PC-3 (cell line): Measurements from ENCODE around the gene PTPN3.

Experiments
- EZH2 ChIP-seq: fragments of 300-600 bp; sonication (generic); IDR thresholded peaks from one replicate; pipeline ENCODE4 v1.6.1; 2017; ENCODE audit warnings: antibody characterized with exemption, mild to moderate bottlenecking, low read length; ENCODE audit not compliant: unreplicated experiment
- EZH2phosphoT487 ChIP-seq: fragments of 300-600 bp; sonication (generic); IDR thresholded peaks from 2 replicates; pipeline ENCODE4 v1.6.1; 2018; ENCODE audit warnings: mild to moderate bottlenecking, antibody characterized with exemption, low read length, borderline replicate concordance
- TF ChIP-seq, protein P1 (sequence below): fragments of 300-600 bp; sonication (generic); conservative IDR thresholded peaks from 2 replicates; pipeline ENCODE4 v1.5.1; 2017; ENCODE audit warnings: antibody characterized with exemption, low read depth, mild to moderate bottlenecking, low read length

DNA sequence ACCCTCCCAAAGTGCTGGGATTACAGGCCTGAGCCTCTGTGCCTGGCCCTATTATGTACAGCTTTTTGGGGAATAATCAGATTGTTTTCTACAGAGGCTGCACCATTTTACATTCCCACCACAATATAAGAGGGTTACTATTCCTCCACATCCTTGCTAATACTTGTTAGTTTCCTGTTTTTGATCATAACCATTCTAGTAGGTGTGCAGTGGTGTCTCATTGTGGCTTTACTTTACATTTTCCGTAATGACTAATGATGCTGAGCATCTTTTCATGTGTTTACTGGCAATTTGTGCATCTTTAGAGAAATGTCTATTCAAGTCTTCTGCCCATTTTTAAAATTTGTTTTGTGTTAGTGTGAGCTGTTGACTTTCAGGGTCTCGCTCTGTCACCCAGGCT lies 18.3 kb downstream of the PTPN3 start:
- TF ChIP-seq, protein P1, sequence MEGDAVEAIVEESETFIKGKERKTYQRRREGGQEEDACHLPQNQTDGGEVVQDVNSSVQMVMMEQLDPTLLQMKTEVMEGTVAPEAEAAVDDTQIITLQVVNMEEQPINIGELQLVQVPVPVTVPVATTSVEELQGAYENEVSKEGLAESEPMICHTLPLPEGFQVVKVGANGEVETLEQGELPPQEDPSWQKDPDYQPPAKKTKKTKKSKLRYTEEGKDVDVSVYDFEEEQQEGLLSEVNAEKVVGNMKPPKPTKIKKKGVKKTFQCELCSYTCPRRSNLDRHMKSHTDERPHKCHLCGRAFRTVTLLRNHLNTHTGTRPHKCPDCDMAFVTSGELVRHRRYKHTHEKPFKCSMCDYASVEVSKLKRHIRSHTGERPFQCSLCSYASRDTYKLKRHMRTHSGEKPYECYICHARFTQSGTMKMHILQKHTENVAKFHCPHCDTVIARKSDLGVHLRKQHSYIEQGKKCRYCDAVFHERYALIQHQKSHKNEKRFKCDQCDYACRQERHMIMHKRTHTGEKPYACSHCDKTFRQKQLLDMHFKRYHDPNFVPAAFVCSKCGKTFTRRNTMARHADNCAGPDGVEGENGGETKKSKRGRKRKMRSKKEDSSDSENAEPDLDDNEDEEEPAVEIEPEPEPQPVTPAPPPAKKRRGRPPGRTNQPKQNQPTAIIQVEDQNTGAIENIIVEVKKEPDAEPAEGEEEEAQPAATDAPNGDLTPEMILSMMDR = no peak
- no peak for TF ChIP-seq EZH2phosphoT487
- TF ChIP-seq EZH2 = no peak
